Smooth muscle cell (in vitro differentiated cells): Measurements from ENCODE around the gene KDM4B. TPM values are rescaled to one million over a fixed set of nuclear protein-coding genes. Genes with fewer than 3 reads are reported as not detected.

Experiments
- DNase-seq: peaks from one replicate; lab custom pipeline; 2025; ENCODE audit not compliant: unreplicated experiment; lab: John Stamatoyannopoulos, UW
- H2AFZ ChIP-seq: fragments of 200-600 bp; sonication (generic); 2 replicates; pipeline ENCODE4 v1.6.0; 2016; ENCODE audit warnings: antibody characterized with exemption, low read depth, mild to moderate bottlenecking
- H3F3A ChIP-seq: fragments of 200-600 bp; sonication (generic); 2 replicates; pipeline ENCODE4 v1.6.0; 2017; ENCODE audit warnings: antibody characterized with exemption, low read depth
- H3K27ac ChIP-seq: fragments of 200-600 bp; sonication (generic); 2 replicates; pipeline ENCODE4 v1.5.1; 2016; ENCODE audit warnings: low read depth, mild to moderate bottlenecking
- H3K27me3 ChIP-seq: fragments of 200-600 bp; sonication (generic); 2 replicates; pipeline ENCODE4 v1.6.1; 2016; ENCODE audit warnings: low read depth, mild to moderate bottlenecking
- H3K36me3 ChIP-seq: fragments of 200-600 bp; sonication (generic); 2 replicates; pipeline ENCODE4 v1.5.1; 2016; ENCODE audit warnings: low read depth
- H3K4me1 ChIP-seq: fragments of 200-600 bp; sonication (generic); 2 replicates; pipeline ENCODE4 v1.5.1; 2016; ENCODE audit warnings: low read depth
- H3K4me2 ChIP-seq: fragments of 200-600 bp; sonication (generic); 2 replicates; pipeline ENCODE4 v1.6.0; 2016; ENCODE audit warnings: mild to moderate bottlenecking
- H3K4me3 ChIP-seq: fragments of 200-600 bp; sonication (generic); 2 replicates; pipeline ENCODE4 v1.5.1; 2016; ENCODE audit warnings: mild to moderate bottlenecking
- H3K79me2 ChIP-seq: fragments of 200-600 bp; sonication (generic); 2 replicates; pipeline ENCODE4 v1.6.0; 2016; ENCODE audit warnings: low read depth, mild to moderate bottlenecking
- H3K9ac ChIP-seq: fragments of 200-600 bp; sonication (generic); 2 replicates; pipeline ENCODE4 v1.6.0; 2016; ENCODE audit warnings: low read depth
- H3K9me3 ChIP-seq: fragments of 200-600 bp; sonication (generic); replicated peaks from 2 replicates; pipeline ENCODE4 v1.5.1; 2016; ENCODE audit warnings: low read depth
- H4K20me1 ChIP-seq: fragments of 200-600 bp; sonication (generic); 2 replicates; pipeline ENCODE4 v1.6.0; 2016; ENCODE audit warnings: low read depth
- CTCF ChIP-seq: fragments of 200-600 bp; sonication (generic); IDR thresholded peaks from 2 replicates; pipeline ENCODE4 v1.5.1; 2017; ENCODE audit warnings: borderline replicate concordance, mild to moderate bottlenecking, antibody characterized with exemption; ENCODE audit not compliant: insufficient read depth, poor library complexity, severe bottlenecking
- WGBS: methylation state at CpG from one replicate; pipeline ENCODE4 v1.1.7; 2016; ENCODE audit warnings: low lambda C conversion rate; 5-methylcytosine and 5-hydroxymethylcytosine counted together
- polyA plus RNA-seq: library from polyadenylated mRNA; unstranded; fragments of >200 nt; fragmentation: Nextera tagmentation; extraction: Ambion mirVana; gene quantifications from 2 replicates; pipeline ENCODE4 v1.2.1, GENCODE V29; 2016
- total RNA-seq: library from RNA; depleted of rRNA; stranded (reverse); fragments of >200 nt; gene quantifications from 2 replicates; pipeline ENCODE4 v1.2.3, GENCODE V29; 2014

KDM4B gene
- total and polyA plus RNA-seq, 2 experiments from 2014 or later: 27.9 to 32.3 TPM

- WGBS: 94% methylated on average over 8 of the region's 8 CpGs
Measured at GRCh38 chr19:4957981-4958380, 10.9 kb upstream of the KDM4B start.

GRCh38 chr19:4962085-4962619, 6.8 kb upstream of the KDM4B start:
- H3K27ac ChIP-seq: no peak overlapping the region
- WGBS: 97% methylated on average over 7 of the region's 7 CpGs
- no peak overlapping the region for H3K9ac ChIP-seq
- H3K9me3 ChIP-seq: no peaks in the 10 kb centered on the region
- no peak overlapping the region for H3K4me2 ChIP-seq
- H4K20me1 ChIP-seq: no peaks in the 10 kb centered on the region
- no peak overlapping the region for H2AFZ ChIP-seq
- no peak for DNase-seq
- TF ChIP-seq CTCF: no peak
- H3F3A ChIP-seq: peaks cover 7% of the 10 kb centered on the region
- H3K36me3 ChIP-seq: no peaks in the 10 kb centered on the region
- no peaks in the 10 kb centered on the region for H3K79me2 ChIP-seq
- no peaks in the 10 kb centered on the region for H3K27me3 ChIP-seq
- H3K4me1 ChIP-seq: no peaks in the 10 kb centered on the region
- no peak overlapping the region for H3K4me3 ChIP-seq

More at GRCh38 chr19:4957981-4958380, 10.9 kb upstream of the KDM4B start:
- no peaks in the 10 kb centered on the region for H3K27me3 ChIP-seq
- H3K27ac ChIP-seq: no peak overlapping the region
- no peaks in the 10 kb centered on the region for H3F3A ChIP-seq
- no peaks in the 10 kb centered on the region for H3K9me3 ChIP-seq
- H4K20me1 ChIP-seq: no peaks in the 10 kb centered on the region
- no peak for TF ChIP-seq CTCF
- no peaks in the 10 kb centered on the region for H3K4me1 ChIP-seq
- no peaks in the 10 kb centered on the region for H3K79me2 ChIP-seq
- no peak overlapping the region for H3K4me3 ChIP-seq
- no peaks in the 10 kb centered on the region for H3K36me3 ChIP-seq
- no peak overlapping the region for H2AFZ ChIP-seq
- no peak for DNase-seq
- H3K9ac ChIP-seq: no peak overlapping the region
- no peak overlapping the region for H3K4me2 ChIP-seq

- peaks cover 7% of the 10 kb centered on the region for H4K20me1 ChIP-seq
- H3K27ac ChIP-seq: no peak overlapping the region
- H2AFZ ChIP-seq: no peak overlapping the region
- no peaks in the 10 kb centered on the region for H3K9me3 ChIP-seq
- no peaks in the 10 kb centered on the region for H3K27me3 ChIP-seq
- WGBS: 98% methylated on average over 6 of the region's 6 CpGs
- no peak for DNase-seq
- no peaks in the 10 kb centered on the region for H3K36me3 ChIP-seq
- peaks cover 7% of the 10 kb centered on the region for H3K79me2 ChIP-seq
- H3F3A ChIP-seq: peaks cover 16% of the 10 kb centered on the region
- no peak overlapping the region for H3K4me3 ChIP-seq
- no peaks in the 10 kb centered on the region for H3K4me1 ChIP-seq
- no peak overlapping the region for H3K9ac ChIP-seq
- no peak for TF ChIP-seq CTCF
- no peak overlapping the region for H3K4me2 ChIP-seq
Measured at GRCh38 chr19:4965061-4965460, 3.9 kb upstream of the KDM4B start.

GRCh38 chr19:4966591-4966990, 2.3 kb upstream of the KDM4B start:
- peaks cover 20% of the 10 kb centered on the region for H3F3A ChIP-seq
- no peak overlapping the region for H3K4me3 ChIP-seq
- TF ChIP-seq CTCF: no peak
- H3K9ac ChIP-seq: no peak overlapping the region
- no peak for DNase-seq
- no peaks in the 10 kb centered on the region for H3K27me3 ChIP-seq
- H3K36me3 ChIP-seq: no peaks in the 10 kb centered on the region
- H3K4me1 ChIP-seq: peaks cover 9% of the 10 kb centered on the region
- H2AFZ ChIP-seq: no peak overlapping the region
- peak overlapping the region; percentile 63 for H3K27ac ChIP-seq
- no peak overlapping the region for H3K4me2 ChIP-seq
- no peaks in the 10 kb centered on the region for H3K9me3 ChIP-seq
- peaks cover 22% of the 10 kb centered on the region for H3K79me2 ChIP-seq
- WGBS: 58% methylated on average over 6 of the region's 6 CpGs
- peaks cover 22% of the 10 kb centered on the region for H4K20me1 ChIP-seq
